ENCODE results near the gene CHD3. TPM values are rescaled to one million over a fixed set of nuclear protein-coding genes. Genes with fewer than 3 reads are reported as not detected.

The CHD3 gene
- polyA plus RNA-seq, 1 of the 3 experiments (the other 2 are of a cell fraction): 56.2 TPM

GRCh38 chr17:7944326-7944725 is 55.7 kb downstream of the CHD3 start:
- H3K79me2 ChIP-seq (ENCODE audit: insufficient read depth): no peaks in the 10 kb centered on the region

GRCh38 chr17:7945651-7946050 is 57.1 kb downstream of the CHD3 start:
- no peaks in the 10 kb centered on the region for H3K27me3 ChIP-seq (ENCODE audit: insufficient read depth)
- WGBS (ENCODE audit: low lambda C conversion rate): 79% methylated on average over 6 of the region's 7 CpGs
- CTCF ChIA-PET: interaction anchor here (1.2 to 2.3 kb wide), 7 partner anchors 13 to 95 kb away, joined by 3 to 9 read pairs (median 5); partner anchors contain the start of genes CNTROB and TRAPPC1
- no peak for DNase-seq
- H3K4me1 ChIP-seq (ENCODE audit: control insufficient read depth in 1 of 2, insufficient read depth in 2 of 2, low read depth in 1 of 2, low read length in 1 of 2): no peaks in the 10 kb centered on the region
- H3K36me3 ChIP-seq (replicated peaks in 1 of 2; ENCODE audit: control insufficient read depth in 1 of 2, insufficient read depth in 2 of 2, low read length in 1 of 2): peaks cover 32 to 66% of the 10 kb centered on the region in 2 experiments
- no peak overlapping the region for H3K9ac ChIP-seq
- H3K9me2 ChIP-seq: no peaks in the 10 kb centered on the region
- TF ChIP-seq FOSL2 (IDR thresholded peaks at IDR 0.05; ENCODE audit: borderline replicate concordance, low read depth) (no peak), CTCF (IDR thresholded peaks at IDR 0.05) (no peak), SIN3A (IDR thresholded peaks at IDR 0.05; ENCODE audit: borderline replicate concordance, low read depth, low read length) (no peak), TCF12 (IDR thresholded peaks at IDR 0.05) (no peak), GATA2 (CRISPR knock-in tag; IDR thresholded peaks at IDR 0.05) (no peak), USF2 (IDR thresholded peaks at IDR 0.05; ENCODE audit: borderline replicate concordance, low read depth, low read length) (no peak)
- H3F3A ChIP-seq (replicated peaks; ENCODE audit: insufficient read depth): no peaks in the 10 kb centered on the region
- H4K20me1 ChIP-seq (ENCODE audit: insufficient read depth): no peaks in the 10 kb centered on the region
- POLR2A ChIA-PET: interaction anchor here (1.2 to 3.0 kb wide), 3 partner anchors 11 to 16 kb away, joined by 3 to 11 read pairs (median 4); partner anchors contain the start of genes CNTROB, KCNAB3 and TRAPPC1
- H3K4me3 ChIP-seq (ENCODE audit: low read depth in 2 of 2, low read length in 1 of 2): no peak overlapping the region
- H3K4me2 ChIP-seq: no peak overlapping the region
- no peaks in the 10 kb centered on the region for H3K79me2 ChIP-seq (ENCODE audit: insufficient read depth)
- H2AFZ ChIP-seq (ENCODE audit: low read depth): no peak overlapping the region
- H3K9me3 ChIP-seq: no peaks in the 10 kb centered on the region
- H3K27ac ChIP-seq (ENCODE audit: low read depth in 2 of 2, low read length in 1 of 2): no peak overlapping the region

More at GRCh38 chr17:7944326-7944725, 55.7 kb downstream of the CHD3 start:
- 95% methylated on average over 9 of the region's 9 CpGs for WGBS (ENCODE audit: low lambda C conversion rate)
- no peaks in the 10 kb centered on the region for H3K4me1 ChIP-seq (ENCODE audit: control insufficient read depth in 1 of 2, insufficient read depth in 2 of 2, low read depth in 1 of 2, low read length in 1 of 2)
- H3K27ac ChIP-seq (ENCODE audit: low read depth in 2 of 2, low read length in 1 of 2): no peak overlapping the region
- TF ChIP-seq CHD2 (IDR thresholded peaks at IDR 0.05; ENCODE audit: low read length, partially characterized antibody) (no peak), RAD21 (IDR thresholded peaks at IDR 0.05; ENCODE audit: low read length) (no peak), JUND (IDR thresholded peaks at IDR 0.05) (no peak), CTCF (IDR thresholded peaks at IDR 0.05) (no peak)
- no peak overlapping the region for H3K4me2 ChIP-seq
- no peaks in the 10 kb centered on the region for H3F3A ChIP-seq (replicated peaks; ENCODE audit: insufficient read depth)
- CTCF ChIA-PET: interaction anchor here (0.6 to 2.3 kb wide), 10 partner anchors 11 to 132 kb away, joined by 3 to 9 read pairs (median 4); partner anchors contain the start of gene RNF227
- H3K9ac ChIP-seq: no peak overlapping the region
- no peak overlapping the region for H3K4me3 ChIP-seq (ENCODE audit: low read depth in 2 of 2, low read length in 1 of 2)
- peaks cover 26 to 73% of the 10 kb centered on the region in 2 experiments for H3K36me3 ChIP-seq (replicated peaks in 1 of 2; ENCODE audit: control insufficient read depth in 1 of 2, insufficient read depth in 2 of 2, low read length in 1 of 2)
- H3K9me2 ChIP-seq: no peaks in the 10 kb centered on the region
- H3K27me3 ChIP-seq (ENCODE audit: insufficient read depth): no peaks in the 10 kb centered on the region
- no peaks in the 10 kb centered on the region for H3K9me3 ChIP-seq
- H2AFZ ChIP-seq (ENCODE audit: low read depth): no peak overlapping the region
- no peak for DNase-seq
- no peaks in the 10 kb centered on the region for H4K20me1 ChIP-seq (ENCODE audit: insufficient read depth)
- POLR2A ChIA-PET: interaction anchor here (1.9 to 3.0 kb wide), 2 partner anchors 12 to 15 kb away, joined by 4 to 11 read pairs; partner anchors contain the start of genes CNTROB, KCNAB3 and TRAPPC1

Measured in SK-N-SH (cell line).